ENCODE data around the gene PKD1. TPM values are rescaled to one million over a fixed set of nuclear protein-coding genes. Genes with fewer than 3 reads are reported as not detected.

The PKD1 gene
- total RNA-seq, 1 experiment from 2014 or later = 137 TPM

DNA sequence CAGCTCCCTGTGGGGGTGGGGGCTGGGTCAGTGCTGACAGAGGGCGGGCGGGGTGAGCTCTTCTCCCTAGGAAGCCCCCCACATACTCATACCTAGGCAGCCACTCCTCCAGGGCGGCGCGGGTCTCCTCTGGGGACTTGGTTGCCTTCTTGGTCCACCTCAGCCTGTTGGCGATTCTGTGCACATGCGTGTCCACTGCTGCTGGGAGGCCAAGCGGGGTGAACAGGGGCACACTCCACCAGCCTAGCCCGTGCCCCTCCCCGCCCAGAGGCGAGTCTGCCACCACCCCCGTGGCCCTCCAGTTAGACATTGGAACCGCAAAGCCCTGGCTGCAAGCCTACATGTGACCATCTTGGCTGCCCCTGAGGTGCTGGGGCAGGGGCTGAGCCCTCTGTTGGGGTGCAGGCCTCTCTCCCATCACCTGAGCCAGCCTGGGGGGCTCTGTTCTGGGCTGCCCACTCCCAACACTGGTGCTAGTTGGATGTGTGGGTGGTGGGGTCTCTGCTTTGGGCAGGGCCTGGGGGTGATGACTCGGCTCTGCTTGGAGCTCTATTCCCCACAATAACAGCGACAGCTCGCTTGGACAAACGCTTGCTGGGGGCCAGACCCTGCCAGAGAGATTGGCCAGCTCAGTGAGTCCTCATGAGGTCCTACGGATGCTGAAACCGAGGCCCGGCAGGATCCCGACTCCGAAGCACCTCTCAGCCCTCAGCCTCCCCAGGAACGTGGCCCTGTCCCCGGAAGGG is 95.5 kb downstream of the PKD1 start:
- peaks cover 5 to 41% of the 10 kb centered on the region in 2 experiments; a peak in 2 of 4 replicates for H3K4me1 ChIP-seq (ENCODE audit: control insufficient read depth in 1 of 2, insufficient read depth in 2 of 2, low read length in 2 of 2)
- no peaks in the 10 kb centered on the region for H3K9me3 ChIP-seq (ENCODE audit: control insufficient read depth in 1 of 2, insufficient read depth in 1 of 2, low read depth in 1 of 2, low read length in 2 of 2)
- ChIA-PET CTCF (no interaction called here), RAD21 (ENCODE audit: low non-redundant PET in 1 of 2, low total read pairs in 2 of 2, uncharacterized antibody in 2 of 2, unreplicated experiment in 2 of 2) (no interaction called here), POLR2A (no interaction called here)
- H2AFZ ChIP-seq (ENCODE audit: low read depth, low read length, poor library complexity, severe bottlenecking) = no peak overlapping the region
- no peaks in the 10 kb centered on the region for H3K27me3 ChIP-seq (ENCODE audit: insufficient read depth, low read length)
- no peak overlapping the region for H3K9ac ChIP-seq (ENCODE audit: low read length)
- intact Hi-C loops (cut with micrococcal nuclease) = no loop called here
- no peak for TF ChIP-seq TCF7L2 (IDR thresholded peaks at IDR 0.05; ENCODE audit: borderline replicate concordance, extremely low read depth, insufficient read depth, insufficient read length)
- TF ChIP-seq EZH2 (IDR thresholded peaks at IDR 0.05) = no peak
- no peak for TF ChIP-seq ELF1 (IDR thresholded peaks at IDR 0.05; ENCODE audit: borderline replicate concordance, low read depth)
- TF ChIP-seq, protein P1, sequence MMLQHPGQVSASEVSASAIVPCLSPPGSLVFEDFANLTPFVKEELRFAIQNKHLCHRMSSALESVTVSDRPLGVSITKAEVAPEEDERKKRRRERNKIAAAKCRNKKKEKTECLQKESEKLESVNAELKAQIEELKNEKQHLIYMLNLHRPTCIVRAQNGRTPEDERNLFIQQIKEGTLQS (IDR thresholded peaks at IDR 0.05) = no peak
- TF ChIP-seq, protein P2, sequence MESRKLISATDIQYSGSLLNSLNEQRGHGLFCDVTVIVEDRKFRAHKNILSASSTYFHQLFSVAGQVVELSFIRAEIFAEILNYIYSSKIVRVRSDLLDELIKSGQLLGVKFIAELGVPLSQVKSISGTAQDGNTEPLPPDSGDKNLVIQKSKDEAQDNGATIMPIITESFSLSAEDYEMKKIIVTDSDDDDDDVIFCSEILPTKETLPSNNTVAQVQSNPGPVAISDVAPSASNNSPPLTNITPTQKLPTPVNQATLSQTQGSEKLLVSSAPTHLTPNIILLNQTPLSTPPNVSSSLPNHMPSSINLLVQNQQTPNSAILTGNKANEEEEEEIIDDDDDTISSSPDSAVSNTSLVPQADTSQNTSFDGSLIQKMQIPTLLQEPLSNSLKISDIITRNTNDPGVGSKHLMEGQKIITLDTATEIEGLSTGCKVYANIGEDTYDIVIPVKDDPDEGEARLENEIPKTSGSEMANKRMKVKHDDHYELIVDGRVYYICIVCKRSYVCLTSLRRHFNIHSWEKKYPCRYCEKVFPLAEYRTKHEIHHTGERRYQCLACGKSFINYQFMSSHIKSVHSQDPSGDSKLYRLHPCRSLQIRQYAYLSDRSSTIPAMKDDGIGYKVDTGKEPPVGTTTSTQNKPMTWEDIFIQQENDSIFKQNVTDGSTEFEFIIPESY (IDR thresholded peaks at IDR 0.05; ENCODE audit: extremely low read depth, insufficient replicate concordance, low read length) = no peak
- no peak for TF ChIP-seq ZFX (IDR thresholded peaks at IDR 0.05)
- TF ChIP-seq, protein P3, sequence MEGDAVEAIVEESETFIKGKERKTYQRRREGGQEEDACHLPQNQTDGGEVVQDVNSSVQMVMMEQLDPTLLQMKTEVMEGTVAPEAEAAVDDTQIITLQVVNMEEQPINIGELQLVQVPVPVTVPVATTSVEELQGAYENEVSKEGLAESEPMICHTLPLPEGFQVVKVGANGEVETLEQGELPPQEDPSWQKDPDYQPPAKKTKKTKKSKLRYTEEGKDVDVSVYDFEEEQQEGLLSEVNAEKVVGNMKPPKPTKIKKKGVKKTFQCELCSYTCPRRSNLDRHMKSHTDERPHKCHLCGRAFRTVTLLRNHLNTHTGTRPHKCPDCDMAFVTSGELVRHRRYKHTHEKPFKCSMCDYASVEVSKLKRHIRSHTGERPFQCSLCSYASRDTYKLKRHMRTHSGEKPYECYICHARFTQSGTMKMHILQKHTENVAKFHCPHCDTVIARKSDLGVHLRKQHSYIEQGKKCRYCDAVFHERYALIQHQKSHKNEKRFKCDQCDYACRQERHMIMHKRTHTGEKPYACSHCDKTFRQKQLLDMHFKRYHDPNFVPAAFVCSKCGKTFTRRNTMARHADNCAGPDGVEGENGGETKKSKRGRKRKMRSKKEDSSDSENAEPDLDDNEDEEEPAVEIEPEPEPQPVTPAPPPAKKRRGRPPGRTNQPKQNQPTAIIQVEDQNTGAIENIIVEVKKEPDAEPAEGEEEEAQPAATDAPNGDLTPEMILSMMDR (IDR thresholded peaks at IDR 0.05 in 2 of 3, conservative IDR thresholded peaks at IDR 0.05 in 1 of 3; ENCODE audit: borderline replicate concordance in 1 of 3, insufficient read depth in 1 of 3, low read depth in 2 of 3, low read length in 2 of 3) = no peak
- TF ChIP-seq SIN3A (IDR thresholded peaks at IDR 0.05; ENCODE audit: low read depth) = no peak
- TF ChIP-seq ZNF274 (IDR thresholded peaks at IDR 0.05; ENCODE audit: low read depth, low read length) = no peak
- TF ChIP-seq SRF (IDR thresholded peaks at IDR 0.05; ENCODE audit: low read depth) = no peak
- H3K79me2 ChIP-seq (ENCODE audit: insufficient read depth, low read length) = no peaks in the 10 kb centered on the region
- H3K4me2 ChIP-seq (ENCODE audit: low read length) = no peak overlapping the region
- no peaks in the 10 kb centered on the region for H3K9me2 ChIP-seq (ENCODE audit: insufficient read depth)
- no peak overlapping the region for H3K4me3 ChIP-seq (replicated peaks in 1 of 2; ENCODE audit: low read depth in 1 of 2, low read length in 2 of 2)
- DNase-seq (ENCODE audit: low read depth, low spot score) (no peak), ATAC-seq (no peak)
- no peaks in the 10 kb centered on the region for H3K36me3 ChIP-seq (ENCODE audit: control insufficient read depth in 1 of 2, insufficient read depth in 2 of 2, low read length in 2 of 2)
- no TSS peak for BruUV-seq (replicated peaks)
- H3K27ac ChIP-seq (ENCODE audit: low read depth, low read length) = no peak overlapping the region
- H4K20me1 ChIP-seq (ENCODE audit: insufficient read depth) = no peaks in the 10 kb centered on the region

Data from HCT116 (cell line).